SH-SY5Y (cell line): ENCODE data around the gene FANCB.

Experiments
- GATA2 ChIP-seq: IDR thresholded peaks from 2 replicates; pipeline ENCODE4 v1.6.1; 2011; ENCODE audit warnings: mild to moderate bottlenecking, low read depth, low read length
- GATA3 ChIP-seq: IDR thresholded peaks from 2 replicates; pipeline ENCODE4 v1.6.1; 2011; ENCODE audit warnings: low read depth, mild to moderate bottlenecking, low read length, moderate library complexity

The FANCB gene

GRCh38 chrX:14873676-14874049, 794 bp upstream of the FANCB start:
- TF ChIP-seq GATA2 (no peak), GATA3 (no peak)

DNA sequence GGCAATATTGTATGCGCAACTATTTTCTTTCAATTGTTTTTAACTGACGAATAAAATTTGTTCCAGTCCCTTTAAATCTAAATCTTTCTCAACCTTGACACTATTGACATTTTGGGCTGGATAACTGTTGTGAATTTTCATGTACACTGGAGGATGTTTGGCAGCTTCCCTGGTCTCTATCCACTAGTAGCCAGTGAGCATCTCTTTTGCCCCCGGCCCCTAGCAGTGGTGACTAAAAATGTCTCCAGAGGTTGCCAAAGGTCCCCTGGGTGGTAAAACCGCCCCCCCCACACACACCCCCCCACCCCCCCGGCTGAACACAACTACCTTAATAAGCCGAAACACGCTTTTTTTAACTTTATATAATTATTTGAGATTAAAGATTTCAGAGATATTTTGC, 514 bp downstream of the FANCB start:
- no peak for TF ChIP-seq GATA3
- no peak for TF ChIP-seq GATA2

- TF ChIP-seq GATA3, result no peak
- no peak for TF ChIP-seq GATA2
These were observed 1.1 kb downstream of the FANCB start for GRCh38 chrX:14871767-14872166.

DNA sequence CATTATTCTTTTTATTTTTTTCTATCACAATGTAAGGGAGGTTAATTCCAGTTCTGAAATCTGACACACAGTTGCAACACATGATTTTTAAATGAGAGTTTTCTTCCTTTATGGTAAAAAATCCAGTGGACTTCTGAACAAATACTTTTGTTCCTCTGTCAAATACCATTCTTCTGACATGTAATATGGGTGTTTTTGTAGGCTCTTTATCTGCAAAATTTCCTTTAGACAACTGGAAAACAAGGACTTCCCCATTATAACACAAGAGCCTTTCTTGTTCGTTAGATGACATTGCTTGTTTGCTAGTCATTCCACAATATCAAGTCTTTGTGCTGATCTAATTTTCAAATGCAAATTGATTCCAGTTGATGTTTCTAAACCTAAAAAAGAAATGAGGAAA, 7.7 kb downstream of the FANCB start:
- TF ChIP-seq GATA3, result no peak
- TF ChIP-seq GATA2, result no peak

GRCh38 chrX:14864631-14865030, 8.2 kb downstream of the FANCB start:
- no peak for TF ChIP-seq GATA2
- TF ChIP-seq GATA3, result no peak

DNA sequence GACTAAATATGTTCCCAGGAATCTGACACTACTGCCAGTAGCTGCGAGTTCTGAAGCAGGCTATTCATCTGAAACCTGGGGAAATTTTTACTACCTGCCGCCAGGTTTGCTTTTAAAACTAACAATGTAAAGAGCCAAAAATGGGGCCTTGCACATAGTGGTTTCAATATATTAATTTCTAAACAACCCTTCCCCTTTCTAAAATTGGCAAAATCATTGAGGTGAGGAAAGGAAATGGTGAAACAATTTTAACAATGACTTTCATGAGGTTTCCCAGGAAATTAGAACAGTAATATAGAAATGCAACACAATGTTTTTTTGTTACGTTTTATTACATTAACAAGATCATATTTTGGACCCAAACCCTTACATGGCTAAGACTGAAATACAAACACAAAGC, 21.3 kb downstream of the FANCB start:
- TF ChIP-seq GATA2 (no peak), GATA3 (no peak)

DNA sequence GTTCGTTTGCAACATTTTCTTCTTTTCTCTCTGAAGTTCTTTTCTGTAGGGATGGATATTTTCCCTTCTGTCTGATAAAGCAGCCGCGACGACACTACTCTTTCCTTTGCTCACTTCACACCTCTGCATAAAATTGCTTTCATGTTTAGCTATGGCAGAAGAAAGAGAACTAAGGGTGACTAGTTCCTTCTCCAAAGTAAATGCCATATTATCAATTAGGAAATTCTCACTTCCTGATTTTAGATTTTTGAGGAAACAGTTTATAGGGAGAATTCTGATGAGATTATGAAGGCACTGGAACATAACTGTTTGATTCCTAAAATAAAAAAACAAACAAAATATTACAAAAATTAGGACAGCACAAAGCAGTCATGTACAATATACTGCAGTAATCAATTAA, 29.2 kb downstream of the FANCB start:
- TF ChIP-seq GATA3, result no peak
- TF ChIP-seq GATA2, result no peak

- TF ChIP-seq GATA2 (no peak), GATA3 (no peak)
These were observed 35.7 kb downstream of the FANCB start for GRCh38 chrX:14837155-14837554.

DNA sequence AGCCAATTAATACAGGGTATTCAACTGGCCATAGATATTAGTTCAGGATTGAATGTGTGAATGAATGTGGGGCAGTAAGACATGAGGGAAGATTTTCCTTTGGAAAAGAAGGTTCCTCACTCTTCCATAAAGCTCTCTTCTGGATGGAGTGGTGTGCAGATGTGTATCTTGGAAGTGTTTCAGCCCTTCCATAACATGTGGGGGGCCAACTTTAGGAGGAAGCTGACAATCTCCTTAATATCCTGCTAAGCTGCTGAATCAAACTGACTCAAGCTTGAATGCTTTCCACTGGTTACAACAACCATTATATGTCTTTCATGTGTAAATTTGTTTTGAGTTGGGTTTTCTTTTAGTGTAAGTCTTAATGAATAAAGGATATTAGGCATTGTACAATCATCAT, 40.3 kb downstream of the FANCB start:
- TF ChIP-seq GATA3 (no peak), GATA2 (no peak)

DNA sequence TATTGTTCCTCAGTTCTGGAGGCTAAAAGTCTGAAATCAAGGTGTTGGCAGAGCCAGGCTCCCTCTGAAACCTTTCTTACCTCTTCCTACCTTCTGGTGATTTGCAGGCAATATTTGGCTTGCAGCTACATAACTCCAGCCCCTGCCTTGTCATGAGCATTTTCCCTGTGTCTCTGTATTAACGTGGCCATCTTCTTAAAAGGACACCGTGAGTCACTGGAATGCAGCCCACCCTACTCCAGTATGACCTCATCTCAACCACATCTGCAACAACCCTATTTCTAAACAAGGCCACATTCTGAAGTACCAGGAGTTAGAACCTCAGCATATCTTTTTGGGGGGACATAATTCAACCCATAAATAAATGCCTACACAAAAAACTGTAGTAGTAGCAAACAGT, 40.7 kb downstream of the FANCB start:
- TF ChIP-seq GATA3 (no peak), GATA2 (no peak)

DNA sequence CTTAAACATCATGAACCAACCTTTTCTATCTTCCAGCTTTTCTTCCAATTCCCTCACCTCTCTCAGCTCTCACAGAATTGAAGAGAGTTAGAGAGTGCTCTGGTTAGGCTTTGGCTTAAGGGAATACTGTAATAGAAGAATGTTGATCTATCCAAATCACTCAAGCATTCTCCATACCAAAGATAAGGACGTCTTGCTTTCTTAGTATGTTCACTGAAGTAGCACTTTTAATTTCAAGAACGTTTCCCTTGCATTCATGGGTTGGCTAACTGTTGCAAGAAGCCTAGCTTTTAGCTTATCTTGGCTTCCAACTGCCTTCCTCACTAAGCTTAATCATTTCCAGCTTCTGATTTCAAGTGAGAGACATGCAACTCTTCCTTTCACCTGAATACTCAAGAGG, 43.2 kb downstream of the FANCB start:
- TF ChIP-seq GATA2 (no peak), GATA3 (no peak)

GRCh38 chrX:14826319-14826718, 46.5 kb downstream of the FANCB start:
- no peak for TF ChIP-seq GATA2
- no peak for TF ChIP-seq GATA3

GRCh38 chrX:14825851-14826250, 47.0 kb downstream of the FANCB start:
- TF ChIP-seq GATA3 (no peak), GATA2 (no peak)

- no peak for TF ChIP-seq GATA2
- no peak for TF ChIP-seq GATA3
These were observed 53.1 kb downstream of the FANCB start for GRCh38 chrX:14819769-14820168.

- TF ChIP-seq GATA2, result no peak
These were observed 55.3 kb downstream of the FANCB start for GRCh38 chrX:14817571-14817970.

GRCh38 chrX:14802943-14803710, 69.7 kb downstream of the FANCB start:
- TF ChIP-seq GATA3, result no peak
- TF ChIP-seq GATA2, result no peak

DNA sequence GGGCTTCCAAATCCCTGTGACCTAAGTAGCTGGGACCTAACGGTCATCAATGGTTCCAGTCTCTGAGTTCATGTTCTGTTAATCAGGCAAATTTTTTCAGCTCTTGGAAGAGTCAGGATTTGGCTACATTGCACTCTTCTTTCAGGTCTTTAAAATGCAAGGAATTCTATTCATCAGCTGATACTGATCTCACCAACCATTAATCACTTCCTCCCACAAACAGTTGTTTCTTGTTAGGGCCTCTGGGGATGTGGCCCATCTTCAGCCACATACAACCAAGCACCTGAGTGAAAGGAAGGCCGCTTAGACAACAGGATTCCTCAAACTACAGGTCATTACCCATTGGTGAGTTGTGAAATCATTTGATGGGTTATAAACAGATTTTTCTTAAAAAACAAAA, 71.7 kb downstream of the FANCB start:
- TF ChIP-seq GATA2 (no peak), GATA3 (no peak)
